Measurements from ENCODE around the gene RALGPS1. TPM values are rescaled to one million over a fixed set of nuclear protein-coding genes. Genes with fewer than 3 reads are reported as not detected.

The RALGPS1 gene
- total RNA-seq, 2 experiments from 2014 or later = 14.1 to 14.4 TPM

- no peak overlapping the region for H3K27ac ChIP-seq (ENCODE audit: low read depth, low read length, poor library complexity, severe bottlenecking)
- H4K20me1 ChIP-seq (ENCODE audit: insufficient read depth, low read length) = no peaks in the 10 kb centered on the region
- TF ChIP-seq EZH2phosphoT487 (IDR thresholded peaks at IDR 0.05; ENCODE audit: borderline replicate concordance, low read depth, low read length) (no peak), CTCF (conservative IDR thresholded peaks at IDR 0.05; ENCODE audit: low read length) (no peak)
- no TSS peak for BruUV-seq (replicated peaks)
- no peak overlapping the region for H2AFZ ChIP-seq (ENCODE audit: low read length)
- no peaks in the 10 kb centered on the region for H3K9me2 ChIP-seq (ENCODE audit: insufficient read depth, low read length)
- no peaks in the 10 kb centered on the region for H3K36me3 ChIP-seq (ENCODE audit: insufficient read depth, low read length)
- no peak overlapping the region for H3K4me3 ChIP-seq (ENCODE audit: low read depth, low read length, poor library complexity, severe bottlenecking)
- DNase-seq (ENCODE audit: low spot score) = no peak
- no peaks in the 10 kb centered on the region for H3K9me3 ChIP-seq (ENCODE audit: low read length)
- no peak overlapping the region for H3K4me2 ChIP-seq (ENCODE audit: low read length)
- H3K79me2 ChIP-seq (ENCODE audit: insufficient read depth, low read depth, low read length) = no peaks in the 10 kb centered on the region
- intact Hi-C loops (cut with micrococcal nuclease; ENCODE audit: unreplicated experiment) = no loop called here
- ChIA-PET CTCF (ENCODE audit: unreplicated experiment) (no interaction called here), POLR2A (interaction anchor here (0.5 to 1.5 kb wide), 3 partner anchors 19 to 153 kb away, joined by 3 to 8 read pairs (median 4); no protein-coding TSS in a partner anchor)
- H3K4me1 ChIP-seq (ENCODE audit: insufficient read depth, low read length, poor library complexity, severe bottlenecking) = peaks cover 11% of the 10 kb centered on the region
Measured at GRCh38 chr9:127216210-127216887, 301.8 kb downstream of the RALGPS1 start.

- TF ChIP-seq CTCF (conservative IDR thresholded peaks at IDR 0.05; ENCODE audit: low read length) (no peak), EZH2phosphoT487 (IDR thresholded peaks at IDR 0.05; ENCODE audit: borderline replicate concordance, low read depth, low read length) (no peak)
- no peak for DNase-seq (ENCODE audit: low spot score)
- BruUV-seq (replicated peaks) = no TSS peak
- Histone ChIP-seq H2AFZ (ENCODE audit: low read length) (no peak overlapping the region), H3K79me2 (ENCODE audit: insufficient read depth, low read depth, low read length) (no peaks in the 10 kb centered on the region), H3K9me2 (ENCODE audit: insufficient read depth, low read length) (no peaks in the 10 kb centered on the region), H3K4me3 (ENCODE audit: low read depth, low read length, poor library complexity, severe bottlenecking) (no peak overlapping the region), H3K4me2 (ENCODE audit: low read length) (no peak overlapping the region), H3K9me3 (ENCODE audit: low read length) (no peaks in the 10 kb centered on the region), H4K20me1 (ENCODE audit: insufficient read depth, low read length) (no peaks in the 10 kb centered on the region), H3K27ac (ENCODE audit: low read depth, low read length, poor library complexity, severe bottlenecking) (no peak overlapping the region), H3K4me1 (ENCODE audit: insufficient read depth, low read length, poor library complexity, severe bottlenecking) (peaks cover 16% of the 10 kb centered on the region), H3K36me3 (ENCODE audit: insufficient read depth, low read length) (no peaks in the 10 kb centered on the region)
- CTCF ChIA-PET (ENCODE audit: unreplicated experiment) = no interaction called here
- POLR2A ChIA-PET = no interaction called here
- intact Hi-C loops (cut with micrococcal nuclease; ENCODE audit: unreplicated experiment) = no loop called here
Measured at GRCh38 chr9:127216888-127217217, 302.3 kb downstream of the RALGPS1 start.

- Histone ChIP-seq H3K9me3 (ENCODE audit: low read length) (no peaks in the 10 kb centered on the region), H3K4me2 (ENCODE audit: low read length) (no peak overlapping the region), H3K79me2 (ENCODE audit: insufficient read depth, low read depth, low read length) (no peaks in the 10 kb centered on the region), H3K4me3 (ENCODE audit: low read depth, low read length, poor library complexity, severe bottlenecking) (no peak overlapping the region), H3K27ac (ENCODE audit: low read depth, low read length, poor library complexity, severe bottlenecking) (no peak overlapping the region), H2AFZ (ENCODE audit: low read length) (no peak overlapping the region), H3K36me3 (ENCODE audit: insufficient read depth, low read length) (no peaks in the 10 kb centered on the region), H4K20me1 (ENCODE audit: insufficient read depth, low read length) (no peaks in the 10 kb centered on the region), H3K9me2 (ENCODE audit: insufficient read depth, low read length) (no peaks in the 10 kb centered on the region), H3K4me1 (ENCODE audit: insufficient read depth, low read length, poor library complexity, severe bottlenecking) (peaks cover 35% of the 10 kb centered on the region)
- ChIA-PET CTCF (ENCODE audit: unreplicated experiment) (no interaction called here), POLR2A (no interaction called here)
- intact Hi-C loops (cut with micrococcal nuclease; ENCODE audit: unreplicated experiment) = no loop called here
- TF ChIP-seq CTCF (conservative IDR thresholded peaks at IDR 0.05; ENCODE audit: low read length) (no peak), EZH2phosphoT487 (IDR thresholded peaks at IDR 0.05; ENCODE audit: borderline replicate concordance, low read depth, low read length) (no peak)
- no peak for DNase-seq (ENCODE audit: low spot score)
- no TSS peak for BruUV-seq (replicated peaks)
Measured at GRCh38 chr9:127218818-127219217, 304.2 kb downstream of the RALGPS1 start.

All from OCI-LY7 (cell line).